Stomach (tissue), 4 donors: Measurements from ENCODE around the gene ARRDC3.

Source experiments
- CTCF ChIP-seq, 7 experiments: fragments of 450-650 bp in 4 of 7; fragments of 200-600 bp in 3 of 7; sonication (generic) in 3 of 7; IDR thresholded peaks; one replicate each; pipeline ENCODE4 v1.5.1; 2016 to 2019; ENCODE audit warnings: antibody characterized with exemption in 7 of 7, control low read depth in 2 of 7, mild to moderate bottlenecking in 1 of 7
- EP300 ChIP-seq: sonication (generic); formaldehyde crosslinking; IDR thresholded peaks from one replicate; pipeline ENCODE4 v1.6.1; 2017; ENCODE audit warnings: antibody characterized with exemption
- POLR2A ChIP-seq, 4 donors: fragments of 450-650 bp; IDR thresholded peaks; one replicate each; pipeline ENCODE4 v1.6.1; 2016; ENCODE audit warnings: antibody characterized with exemption in 4 of 4, control low read depth in 2 of 4, mild to moderate bottlenecking in 1 of 4, moderate library complexity in 1 of 4
- POLR2AphosphoS5 ChIP-seq, 3 donors: sonication (generic); formaldehyde crosslinking; IDR thresholded peaks; one replicate each; pipeline ENCODE4 v1.6.1; 2016; ENCODE audit warnings: antibody characterized with exemption in 3 of 3

- TF ChIP-seq CTCF (IDR thresholded peaks at IDR 0.05): no peak
- TF ChIP-seq POLR2AphosphoS5 (IDR thresholded peaks at IDR 0.05): no peak
- no peak for TF ChIP-seq POLR2A (IDR thresholded peaks at IDR 0.05)
- no peak for TF ChIP-seq EP300
Observed at GRCh38 chr5:91382530-91383026, 539 bp downstream of the ARRDC3 start.
